Hepatocyte (in vitro differentiated cells): ENCODE data around the gene MIGA1.

Experiments
- CTCF ChIP-seq: fragments of 200-600 bp; sonication (generic); IDR thresholded peaks from 2 replicates; pipeline ENCODE4 v1.5.1; 2016; ENCODE audit warnings: antibody characterized with exemption, mild to moderate bottlenecking; ENCODE audit not compliant: poor library complexity
- EZH2 ChIP-seq: fragments of 200-600 bp; sonication (generic); IDR thresholded peaks from 2 replicates; pipeline ENCODE4 v1.6.1; 2016; ENCODE audit warnings: antibody characterized with exemption, mild to moderate bottlenecking, borderline replicate concordance
- EZH2phosphoT487 ChIP-seq: fragments of 200-600 bp; sonication (generic); IDR thresholded peaks from one replicate; pipeline ENCODE4 v1.6.1; 2018; ENCODE audit warnings: antibody characterized with exemption, mild to moderate bottlenecking, low read depth, moderate library complexity; ENCODE audit not compliant: unreplicated experiment, severe bottlenecking

GRCh38 chr1:77742011-77742555 is 37.4 kb upstream of the MIGA1 start:
- TF ChIP-seq CTCF (no peak), EZH2phosphoT487 (no peak), EZH2 (no peak)
